PC-3 (cell line): ENCODE data around the gene RPL15. TPM values are rescaled to one million over a fixed set of nuclear protein-coding genes. Genes with fewer than 3 reads are reported as not detected.

Experiments
- ATAC-seq: fragments of 200-7000 bp; cut with Tn5 transposase; 2 replicates; pipeline ENCODE4 v1.9.1; 2020; ENCODE audit warnings: mild to moderate bottlenecking, moderate library complexity
- BruUV-seq: library from RNA; stranded (reverse); fragments of 400-500 nt; replicated peaks from 2 replicates; lab custom pipeline; 2021; lab: Mats Ljungman, UMichigan
- CTCF ChIA-PET: fragments of 300-600 bp; sonication (Branson Sonifier 250); formaldehyde crosslinking; loops from one replicate; lab custom pipeline; 2022; ENCODE audit warnings: antibody characterized with exemption; lab: Charles Lee
- POLR2A ChIA-PET: fragments of 300-600 bp; sonication (Branson Sonifier 250); formaldehyde crosslinking; loops from one replicate; lab custom pipeline; 2022; ENCODE audit warnings: antibody characterized with exemption; ENCODE audit not compliant: unreplicated experiment; lab: Charles Lee
- DNase-seq: peaks from one replicate; pipeline ENCODE4 v3.0.0-alpha.2; 2015
- H2AFZ ChIP-seq: fragments of 300-600 bp; sonication (generic); 2 replicates; pipeline ENCODE4 v1.6.0; 2016; ENCODE audit warnings: antibody characterized with exemption, low read length
- H3F3A ChIP-seq: fragments of 300-600 bp; sonication (generic); one replicate; pipeline ENCODE4 v1.6.0; 2017; ENCODE audit warnings: antibody characterized with exemption, low read length, control low read depth, mild to moderate bottlenecking; ENCODE audit not compliant: unreplicated experiment
- H3K27ac ChIP-seq: fragments of 300-600 bp; sonication (generic); 2 replicates; pipeline ENCODE4 v1.5.1; 2016; ENCODE audit warnings: mild to moderate bottlenecking, low read length
- H3K27me3 ChIP-seq: fragments of 300-600 bp; sonication (generic); 2 replicates; pipeline ENCODE4 v1.6.1; 2016; ENCODE audit warnings: low read length, mixed read lengths
- H3K36me3 ChIP-seq: fragments of 300-600 bp; sonication (generic); 2 replicates; pipeline ENCODE4 v1.6.1; 2016; ENCODE audit warnings: low read depth, mixed run types, low read length, mixed read lengths
- H3K4me1 ChIP-seq: fragments of 300-600 bp; sonication (generic); 2 replicates; pipeline ENCODE4 v1.5.1; 2016; ENCODE audit warnings: low read length; ENCODE audit not compliant: insufficient read depth
- H3K4me2 ChIP-seq: fragments of 300-600 bp; sonication (generic); 2 replicates; pipeline ENCODE4 v1.6.0; 2016; ENCODE audit warnings: low read length
- H3K4me3 ChIP-seq: fragments of 300-600 bp; sonication (generic); 2 replicates; pipeline ENCODE4 v1.5.1; 2016; ENCODE audit warnings: mild to moderate bottlenecking, low read length, mixed read lengths
- H3K79me2 ChIP-seq: fragments of 300-600 bp; sonication (generic); 2 replicates; pipeline ENCODE4 v1.6.1; 2017; ENCODE audit warnings: low read length, mixed read lengths
- H3K9ac ChIP-seq: fragments of 300-600 bp; sonication (generic); 2 replicates; pipeline ENCODE4 v1.6.0; 2016; ENCODE audit warnings: mild to moderate bottlenecking, low read length
- H3K9me2 ChIP-seq: fragments of 300-600 bp; sonication (generic); replicated peaks from 2 replicates; pipeline ENCODE4 v1.6.1; 2016; ENCODE audit warnings: mixed run types, low read length, mixed read lengths
- H3K9me3 ChIP-seq: fragments of 300-600 bp; sonication (generic); 2 replicates; pipeline ENCODE4 v1.6.1; 2016; ENCODE audit warnings: low read length, mixed read lengths
- H4K20me1 ChIP-seq: fragments of 300-600 bp; sonication (generic); 2 replicates; pipeline ENCODE4 v1.6.1; 2016; ENCODE audit warnings: low read length, mixed read lengths
- CTCF ChIP-seq: fragments of 300-600 bp; sonication (generic); conservative IDR thresholded peaks from 2 replicates; pipeline ENCODE4 v1.5.1; 2017; ENCODE audit warnings: antibody characterized with exemption, low read depth, mild to moderate bottlenecking, low read length
- EZH2 ChIP-seq: fragments of 300-600 bp; sonication (generic); IDR thresholded peaks from one replicate; pipeline ENCODE4 v1.6.1; 2017; ENCODE audit warnings: antibody characterized with exemption, mild to moderate bottlenecking, low read length; ENCODE audit not compliant: unreplicated experiment
- EZH2phosphoT487 ChIP-seq: fragments of 300-600 bp; sonication (generic); IDR thresholded peaks from 2 replicates; pipeline ENCODE4 v1.6.1; 2018; ENCODE audit warnings: mild to moderate bottlenecking, antibody characterized with exemption, low read length, borderline replicate concordance
- intact Hi-C: fragments of 100-400 bp; cut with micrococcal nuclease; formaldehyde crosslinking; loops from 2 replicates; pipeline ENCODE4 v1.9.0; 2023
- total RNA-seq: library from RNA; depleted of rRNA; stranded (reverse); fragments of >200 nt; gene quantifications from 2 replicates; pipeline ENCODE4 v1.2.3, GENCODE V29; 2014

Gene RPL15
- total RNA-seq, 1 experiment from 2014 or later, result 1,904 TPM

GRCh38 chr3:23921052-23921511, 4.2 kb downstream of the RPL15 start:
- Histone ChIP-seq H3K4me3 (no peak overlapping the region), H3F3A (peaks cover 7% of the 10 kb centered on the region), H3K36me3 (peaks cover 30% of the 10 kb centered on the region), H3K4me1 (peaks cover 6% of the 10 kb centered on the region), H4K20me1 (peaks cover 39% of the 10 kb centered on the region), H3K9me3 (no peaks in the 10 kb centered on the region), H3K27ac (no peak overlapping the region), H3K79me2 (peaks cover 38% of the 10 kb centered on the region), H2AFZ (no peak overlapping the region), H3K4me2 (no peak overlapping the region), H3K27me3 (no peaks in the 10 kb centered on the region), H3K9ac (no peak overlapping the region), H3K9me2 (no peaks in the 10 kb centered on the region)
- TF ChIP-seq EZH2phosphoT487 (no peak), EZH2 (no peak), CTCF (no peak)
- ChIA-PET CTCF (interaction anchor here (0.7 kb wide), 1 partner anchor 148 kb away, joined by 3 read pairs; no protein-coding TSS in a partner anchor), POLR2A (no interaction called here)
- DNase-seq, result no peak
- intact Hi-C loops, result no loop called here
- no peak for ATAC-seq
- BruUV-seq, result no TSS peak

- no peaks in the 10 kb centered on the region for H3K9me3 ChIP-seq
- H3K9ac ChIP-seq, result no peak overlapping the region
- H3K36me3 ChIP-seq, result peaks cover 17% of the 10 kb centered on the region
- H3K79me2 ChIP-seq, result peaks cover 13% of the 10 kb centered on the region
- 0 out of 2 replicates have a peak, but pooled peaks have one; percentile 8 for ATAC-seq
- TF ChIP-seq EZH2, result no peak
- TF ChIP-seq CTCF, result no peak
- no peak for TF ChIP-seq EZH2phosphoT487
- H3K4me3 ChIP-seq, result no peak overlapping the region
- BruUV-seq, result no TSS peak
- peaks cover 25% of the 10 kb centered on the region for H4K20me1 ChIP-seq
- H3F3A ChIP-seq, result peaks cover 7% of the 10 kb centered on the region
- ChIA-PET CTCF (no interaction called here), POLR2A (no interaction called here)
- H3K27ac ChIP-seq, result no peak overlapping the region
- intact Hi-C loops, result no loop called here
- H3K4me2 ChIP-seq, result no peak overlapping the region
- peaks cover 11% of the 10 kb centered on the region for H3K4me1 ChIP-seq
- no peaks in the 10 kb centered on the region for H3K9me2 ChIP-seq
- no peak overlapping the region for H2AFZ ChIP-seq
- H3K27me3 ChIP-seq, result no peaks in the 10 kb centered on the region
- no peak for DNase-seq
These were observed 6.9 kb downstream of the RPL15 start for GRCh38 chr3:23923786-23924185.

GRCh38 chr3:23926246-23926645, 9.3 kb downstream of the RPL15 start:
- CTCF ChIA-PET, result no interaction called here
- H3K36me3 ChIP-seq, result no peaks in the 10 kb centered on the region
- TF ChIP-seq EZH2phosphoT487, result no peak
- TF ChIP-seq CTCF, result no peak
- no peak for TF ChIP-seq EZH2
- H2AFZ ChIP-seq, result no peak overlapping the region
- DNase-seq (no peak), ATAC-seq (no peak)
- H3K27ac ChIP-seq, result no peak overlapping the region
- peaks cover 7% of the 10 kb centered on the region; the same call in 1 of the 2 replicates for H3K4me1 ChIP-seq
- H3K4me3 ChIP-seq, result no peak overlapping the region
- POLR2A ChIA-PET, result interaction anchor here (1.0 kb wide), 1 partner anchor 9 kb away, joined by 6 read pairs; the partner anchor contains the start of genes NKIRAS1 and RPL15
- no peaks in the 10 kb centered on the region for H3K79me2 ChIP-seq
- no peaks in the 10 kb centered on the region for H3K9me3 ChIP-seq
- intact Hi-C loops, result no loop called here
- H3K9ac ChIP-seq, result no peak overlapping the region
- no peak overlapping the region for H3K4me2 ChIP-seq
- no TSS peak for BruUV-seq
- 0 out of 2 replicates have a peak, but pooled peaks cover 2% of the 10 kb centered on the region for H4K20me1 ChIP-seq
- H3K9me2 ChIP-seq, result no peaks in the 10 kb centered on the region
- H3K27me3 ChIP-seq, result no peaks in the 10 kb centered on the region
- H3F3A ChIP-seq, result no peaks in the 10 kb centered on the region
